HUES64 (cell line): ENCODE results near the gene APP.

ENCODE experiments used
- H3K27ac ChIP-seq: 2 replicates; pipeline ENCODE4 v1.7.0; 2013; ENCODE audit warnings: low read depth, low read length, inconsistent platforms
- H3K27me3 ChIP-seq: 2 replicates; pipeline ENCODE4 v1.6.1; 2013; ENCODE audit warnings: mild to moderate bottlenecking, low read length; ENCODE audit not compliant: insufficient read depth
- H3K36me3 ChIP-seq: 2 replicates; pipeline ENCODE4 v1.6.1; 2013; ENCODE audit warnings: mild to moderate bottlenecking, low read length; ENCODE audit not compliant: insufficient read depth
- H3K4me1 ChIP-seq: 2 replicates; pipeline ENCODE4 v1.6.1; 2013; ENCODE audit warnings: mild to moderate bottlenecking, low read length, moderate library complexity; ENCODE audit not compliant: insufficient read depth
- H3K4me3 ChIP-seq: 2 replicates; pipeline ENCODE4 v1.5.1; 2013; ENCODE audit warnings: mild to moderate bottlenecking, low read length, moderate library complexity
- H3K9ac ChIP-seq: 2 replicates; pipeline ENCODE4 v1.6.1; 2013; ENCODE audit warnings: mild to moderate bottlenecking, low read depth, low read length
- H3K9me3 ChIP-seq: 2 replicates; pipeline ENCODE4 v1.6.1; 2013; ENCODE audit warnings: low read depth, low read length; ENCODE audit not compliant: insufficient read depth
- WGBS: fragments of 150-250, 120-280 bp; methylation state at CpG from one replicate; pipeline ENCODE4 v1.1.7; 2013; ENCODE audit warnings: missing lambda C conversion rate; 5-methylcytosine and 5-hydroxymethylcytosine counted together

Gene APP

GRCh38 chr21:26185021-26185420 lies 14.5 kb upstream of the APP start:
- no peaks in the 10 kb centered on the region for H3K36me3 ChIP-seq
- H3K4me1 ChIP-seq, result no peaks in the 10 kb centered on the region
- H3K9ac ChIP-seq, result no peak overlapping the region
- no peaks in the 10 kb centered on the region for H3K27me3 ChIP-seq
- no peak overlapping the region for H3K4me3 ChIP-seq
- 0 out of 2 replicates have a peak, but pooled peaks cover 5% of the 10 kb centered on the region for H3K9me3 ChIP-seq
- 91% methylated on average over 2 of the region's 2 CpGs for WGBS
- no peak overlapping the region for H3K27ac ChIP-seq

GRCh38 chr21:26179501-26179900 lies 8.9 kb upstream of the APP start:
- Histone ChIP-seq H3K27ac (no peak overlapping the region), H3K9ac (no peak overlapping the region), H3K9me3 (0 out of 2 replicates have a peak, but pooled peaks cover 2% of the 10 kb centered on the region), H3K36me3 (no peaks in the 10 kb centered on the region), H3K4me1 (peaks cover 10% of the 10 kb centered on the region), H3K27me3 (no peaks in the 10 kb centered on the region), H3K4me3 (no peak overlapping the region)
- 90% methylated on average over 4 of the region's 4 CpGs for WGBS

DNA sequence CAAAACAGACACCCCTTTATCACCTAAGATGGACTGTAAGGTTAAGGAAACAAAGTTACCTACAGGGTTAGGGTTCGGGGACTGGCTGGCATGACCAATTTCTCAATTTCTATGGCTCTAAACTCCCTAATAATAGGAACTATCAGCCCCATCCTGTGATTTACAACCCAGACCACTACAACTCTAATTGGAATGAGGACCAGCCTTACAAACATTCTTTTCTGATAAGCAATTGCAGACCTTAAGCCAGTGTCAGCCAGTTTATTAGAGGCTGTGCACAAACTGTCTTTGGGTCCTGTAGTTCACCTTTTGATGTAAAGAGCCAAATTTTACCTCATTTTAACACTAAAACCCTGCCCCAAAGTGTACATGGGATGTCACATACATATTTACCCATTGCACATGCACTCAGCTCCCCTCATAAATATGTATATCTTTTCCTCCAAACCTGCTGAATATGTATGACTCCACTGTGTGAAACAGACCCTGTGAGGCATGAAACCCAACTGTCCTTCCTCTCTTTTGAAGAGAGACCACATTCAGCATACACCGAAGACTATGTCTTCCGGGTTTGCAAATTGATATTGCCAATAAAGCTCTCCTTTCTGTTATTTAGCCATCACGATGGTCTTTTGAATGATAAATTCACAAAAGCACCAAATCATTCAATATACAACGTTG lies 7.3 kb upstream of the APP start:
- 88% methylated on average over 5 of the region's 5 CpGs for WGBS
- Histone ChIP-seq H3K27me3 (no peaks in the 10 kb centered on the region), H3K27ac (no peak overlapping the region), H3K4me1 (peaks cover 10% of the 10 kb centered on the region), H3K9ac (no peak overlapping the region), H3K4me3 (no peak overlapping the region), H3K36me3 (no peaks in the 10 kb centered on the region), H3K9me3 (no peaks in the 10 kb centered on the region)

DNA sequence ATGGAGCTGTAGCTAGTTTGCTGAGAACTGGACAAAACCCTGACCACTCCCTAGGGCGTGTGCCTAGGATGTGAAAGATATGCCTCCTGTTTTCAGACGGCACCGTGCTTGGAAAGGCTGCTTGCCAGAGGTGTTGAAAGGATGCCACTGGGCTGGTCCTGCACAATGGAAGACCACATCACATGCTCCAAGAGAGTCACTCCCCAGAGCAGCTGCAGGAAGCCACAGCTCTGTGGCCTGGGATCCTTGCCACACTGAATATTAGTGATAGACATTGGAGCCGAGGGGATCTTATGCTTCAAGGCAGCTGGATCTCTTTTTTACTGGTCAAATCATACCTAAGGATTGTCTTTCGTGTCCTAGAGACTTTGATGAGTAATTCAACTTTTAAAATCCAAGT lies 6.6 kb upstream of the APP start:
- no peak overlapping the region for H3K27ac ChIP-seq
- WGBS, result 90% methylated on average over 5 of the region's 5 CpGs

DNA sequence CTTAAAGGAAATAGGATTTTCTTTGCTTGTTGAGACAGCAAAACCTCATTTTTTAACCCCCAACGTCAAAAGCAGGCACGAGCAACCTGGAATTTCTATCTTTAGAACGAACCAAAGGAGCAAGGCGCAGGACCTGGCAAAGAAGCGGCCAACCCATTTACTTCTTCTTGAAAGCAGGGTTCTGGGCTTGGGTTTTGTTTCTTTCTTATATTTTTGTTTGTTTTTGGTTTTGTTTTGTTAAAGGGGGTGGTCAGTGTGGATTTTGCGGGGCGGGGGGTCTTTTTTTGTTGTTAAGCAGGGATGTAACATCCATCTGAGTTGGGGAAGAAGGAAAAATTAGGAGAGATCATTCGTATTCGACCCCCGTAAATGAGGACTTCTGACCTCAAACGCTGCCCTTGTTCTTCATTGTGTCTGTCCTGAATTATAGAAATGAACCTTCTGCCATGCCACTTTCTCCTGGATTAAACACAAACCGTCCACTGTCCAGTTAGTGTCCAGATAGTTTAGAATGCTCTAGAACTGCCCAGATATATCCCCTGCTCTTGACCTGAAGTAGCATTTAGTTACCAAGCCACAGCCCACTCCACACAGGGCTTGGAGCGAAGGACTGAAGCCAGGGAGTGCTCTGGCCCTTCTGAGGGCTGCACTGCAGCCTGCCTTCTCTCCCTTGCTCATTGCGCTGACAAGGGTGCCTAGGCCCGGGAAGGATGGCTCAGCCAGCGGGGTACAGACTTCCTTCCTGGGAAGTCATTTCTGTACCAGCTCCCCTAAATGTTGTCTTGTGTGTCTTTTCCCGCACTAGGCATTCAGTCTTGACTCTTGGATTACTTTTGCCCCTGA lies 909 bp upstream of the APP start:
- 49% methylated on average over 17 of the region's 17 CpGs for WGBS

More for the DNA sequence above, 6.6 kb upstream of the APP start:
- H3K36me3 ChIP-seq, result no peaks in the 10 kb centered on the region
- H3K9me3 ChIP-seq, result no peaks in the 10 kb centered on the region
- H3K4me3 ChIP-seq, result no peak overlapping the region
- peaks cover 10% of the 10 kb centered on the region for H3K4me1 ChIP-seq
- no peak overlapping the region for H3K9ac ChIP-seq
- H3K27me3 ChIP-seq, result no peaks in the 10 kb centered on the region

GRCh38 chr21:26169611-26170470 lies 729 bp downstream of the APP start:
- peaks cover 44% of the 10 kb centered on the region for H3K4me1 ChIP-seq
- under 1% methylated on average over 80 of the region's 80 CpGs for WGBS
- no peaks in the 10 kb centered on the region for H3K27me3 ChIP-seq
- peak overlapping the region; percentile 78 for H3K27ac ChIP-seq
- no peaks in the 10 kb centered on the region for H3K36me3 ChIP-seq
- H3K9ac ChIP-seq, result peak overlapping the region; percentile 97
- H3K9me3 ChIP-seq, result no peaks in the 10 kb centered on the region
- peak overlapping the region; percentile 95 for H3K4me3 ChIP-seq

More for the DNA sequence above, 909 bp upstream of the APP start:
- no peak overlapping the region for H3K27ac ChIP-seq
- H3K9me3 ChIP-seq, result no peaks in the 10 kb centered on the region
- H3K4me1 ChIP-seq, result peaks cover 29% of the 10 kb centered on the region
- no peaks in the 10 kb centered on the region for H3K36me3 ChIP-seq
- peak overlapping the region; percentile 97 for H3K9ac ChIP-seq
- H3K4me3 ChIP-seq, result peak overlapping the region; percentile 95
- no peaks in the 10 kb centered on the region for H3K27me3 ChIP-seq

- Histone ChIP-seq H3K27ac (peak overlapping the region; percentile 78), H3K27me3 (no peaks in the 10 kb centered on the region), H3K36me3 (no peaks in the 10 kb centered on the region), H3K4me1 (peaks cover 46% of the 10 kb centered on the region), H3K9ac (peak overlapping the region; percentile 97), H3K4me3 (peak overlapping the region; percentile 95), H3K9me3 (no peaks in the 10 kb centered on the region)
- under 1% methylated on average over 18 of the region's 18 CpGs for WGBS
Observed at GRCh38 chr21:26169061-26169610, 1.4 kb downstream of the APP start.

GRCh38 chr21:26168371-26168770 lies 2.2 kb downstream of the APP start:
- peak overlapping the region; percentile 97; the same call in 1 of the 2 replicates for H3K9ac ChIP-seq

DNA sequence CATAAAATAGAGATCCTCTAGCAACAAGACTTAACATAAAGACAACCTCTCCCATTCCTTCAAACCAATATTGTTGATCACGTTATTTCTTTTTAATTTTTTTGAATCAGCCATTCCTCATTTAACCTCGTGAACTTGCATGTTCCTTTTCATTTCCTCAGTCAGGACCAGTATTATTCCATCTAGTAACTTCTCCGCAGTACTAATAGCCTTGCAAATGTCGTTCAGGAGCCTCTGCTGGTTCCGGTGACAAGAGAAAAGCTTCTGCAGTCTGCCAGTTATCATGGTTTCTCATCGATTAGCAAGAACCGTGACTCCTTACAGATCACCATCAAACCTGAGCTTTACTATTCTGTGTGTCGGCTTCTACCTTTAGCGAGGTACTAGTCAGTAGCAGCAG lies 3.0 kb downstream of the APP start:
- Histone ChIP-seq H3K9me3 (no peaks in the 10 kb centered on the region), H3K4me3 (peak overlapping the region; percentile 95), H3K4me1 (peaks cover 52% of the 10 kb centered on the region), H3K36me3 (no peaks in the 10 kb centered on the region), H3K9ac (peak overlapping the region; percentile 18; the same call in 1 of the 2 replicates), H3K27me3 (no peaks in the 10 kb centered on the region), H3K27ac (peak overlapping the region; percentile 22; the same call in 1 of the 2 replicates)
- 12% methylated on average over 9 of the region's 9 CpGs for WGBS

More at GRCh38 chr21:26168371-26168770, 2.2 kb downstream of the APP start:
- Histone ChIP-seq H3K36me3 (no peaks in the 10 kb centered on the region), H3K4me1 (peaks cover 48% of the 10 kb centered on the region), H3K9me3 (no peaks in the 10 kb centered on the region), H3K27me3 (no peaks in the 10 kb centered on the region), H3K4me3 (peak overlapping the region; percentile 95), H3K27ac (peak overlapping the region; percentile 39; the same call in 1 of the 2 replicates)
- WGBS, result 17% methylated on average over 2 of the region's 4 CpGs

DNA sequence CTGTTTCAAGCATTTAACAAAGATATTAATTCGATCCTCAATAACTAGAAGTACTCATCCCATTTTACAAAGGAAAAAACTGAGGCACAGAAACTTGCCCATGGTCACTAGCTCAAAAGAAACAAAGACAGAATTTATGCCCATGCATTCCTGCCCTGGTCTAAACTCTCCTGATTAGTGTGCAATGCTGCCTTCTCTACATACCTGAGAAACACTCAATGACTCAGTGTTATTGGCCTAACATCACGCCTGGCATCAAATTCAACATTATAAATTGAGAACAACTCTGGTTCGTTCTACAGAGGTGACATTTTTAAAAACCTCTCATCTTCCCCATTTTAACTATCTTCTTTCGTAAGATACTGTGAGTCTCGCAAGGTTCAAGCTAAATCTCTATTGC lies 5.2 kb downstream of the APP start:
- Histone ChIP-seq H3K4me1 (peaks cover 64% of the 10 kb centered on the region), H3K27me3 (no peaks in the 10 kb centered on the region), H3K9ac (no peak overlapping the region), H3K4me3 (no peak overlapping the region), H3K27ac (no peak overlapping the region), H3K36me3 (peaks cover 8% of the 10 kb centered on the region; the same call in 1 of the 2 replicates), H3K9me3 (no peaks in the 10 kb centered on the region)
- 93% methylated on average over 5 of the region's 5 CpGs for WGBS
